ENCODE results near the gene SMPD2. TPM values are rescaled to one million over a fixed set of nuclear protein-coding genes. Genes with fewer than 3 reads are reported as not detected.

The SMPD2 gene
- total RNA-seq, 1 donor from 2014 or later, result 6.2 TPM

GRCh38 chr6:109447087-109447486 is 6.6 kb downstream of the SMPD2 start:
- DNase-seq, result no peak

GRCh38 chr6:109447878-109448555 is 7.5 kb downstream of the SMPD2 start:
- no peak for DNase-seq

- no peak for DNase-seq
Measured at GRCh38 chr6:109448615-109449014, 8.1 kb downstream of the SMPD2 start.

GRCh38 chr6:109449064-109449794 is 8.7 kb downstream of the SMPD2 start:
- DNase-seq, result no peak

- DNase-seq, result no peak
Measured at GRCh38 chr6:109449795-109450673, 9.5 kb downstream of the SMPD2 start.

GRCh38 chr6:109450801-109451200 is 10.3 kb downstream of the SMPD2 start:
- DNase-seq, result no peak

GRCh38 chr6:109451376-109451775 is 10.9 kb downstream of the SMPD2 start:
- DNase-seq, result no peak

- DNase-seq, result no peak
Measured at GRCh38 chr6:109452181-109452580, 11.7 kb downstream of the SMPD2 start.

GRCh38 chr6:109453156-109453555 is 12.6 kb downstream of the SMPD2 start:
- DNase-seq, result no peak

- DNase-seq, result peak; percentile 94
Measured at GRCh38 chr6:109453594-109454495, 13.3 kb downstream of the SMPD2 start.

- peak; percentile 30 for DNase-seq
Measured at GRCh38 chr6:109454496-109455436, 14.2 kb downstream of the SMPD2 start.

- peak; percentile 77 for DNase-seq
Measured at GRCh38 chr6:109455437-109456110, 15.1 kb downstream of the SMPD2 start, which contains the start of gene MICAL1. Gene MICAL1, minus strand, starts transcription at chr6:109455772. Its CDS starts 1,576 bp downstream, at chr6:109454196.

GRCh38 chr6:109456111-109456583 is 15.6 kb downstream of the SMPD2 start:
- no peak for DNase-seq

- DNase-seq, result peak; percentile 77
Measured at GRCh38 chr6:109456710-109457561, 16.4 kb downstream of the SMPD2 start.

- DNase-seq, result no peak
Measured at GRCh38 chr6:109457562-109457996, 17.1 kb downstream of the SMPD2 start.

GRCh38 chr6:109458774-109459531 is 18.4 kb downstream of the SMPD2 start:
- no peak for DNase-seq

- no peak for DNase-seq
Measured at GRCh38 chr6:109460161-109460829, 19.8 kb downstream of the SMPD2 start.
